GM12875 (cell line): ENCODE measurements around the gene SHISAL2A.
A peak's percentile ranks its signal among the peaks of the same experiment; 100 is the strongest.

Experiments used
- H3K4me3 ChIP-seq: one replicate; pipeline ENCODE4 v1.5.1; 2011; ENCODE audit warnings: low read depth, low read length, control low read depth
- TF ChIP-seq, protein P1 (sequence below): IDR thresholded peaks from 2 replicates; pipeline ENCODE4 v1.5.1; 2011; ENCODE audit warnings: low read depth, mild to moderate bottlenecking, control low read depth, inconsistent platforms, low read length, moderate library complexity, borderline replicate concordance; ENCODE audit not compliant: insufficient read depth

The SHISAL2A gene

DNA sequence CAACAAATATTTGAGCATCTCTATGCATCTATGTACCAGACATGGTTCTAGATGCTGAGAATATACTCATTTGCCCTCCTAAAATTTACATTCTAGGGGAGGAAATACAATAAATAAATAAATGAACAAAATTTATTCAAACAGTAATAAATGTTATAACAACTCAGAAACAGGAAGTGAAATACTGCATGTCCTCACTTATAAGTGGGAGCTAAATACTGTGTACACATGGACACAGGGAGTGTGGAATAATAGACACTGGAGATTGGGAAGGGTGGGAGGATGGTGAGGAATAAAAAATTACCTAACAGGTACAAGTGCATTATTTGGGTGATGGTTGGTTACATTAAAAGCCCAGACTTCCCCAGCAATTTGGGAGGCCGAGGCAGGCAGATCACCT is 60.9 kb downstream of the SHISAL2A start:
- TF ChIP-seq, protein P1, sequence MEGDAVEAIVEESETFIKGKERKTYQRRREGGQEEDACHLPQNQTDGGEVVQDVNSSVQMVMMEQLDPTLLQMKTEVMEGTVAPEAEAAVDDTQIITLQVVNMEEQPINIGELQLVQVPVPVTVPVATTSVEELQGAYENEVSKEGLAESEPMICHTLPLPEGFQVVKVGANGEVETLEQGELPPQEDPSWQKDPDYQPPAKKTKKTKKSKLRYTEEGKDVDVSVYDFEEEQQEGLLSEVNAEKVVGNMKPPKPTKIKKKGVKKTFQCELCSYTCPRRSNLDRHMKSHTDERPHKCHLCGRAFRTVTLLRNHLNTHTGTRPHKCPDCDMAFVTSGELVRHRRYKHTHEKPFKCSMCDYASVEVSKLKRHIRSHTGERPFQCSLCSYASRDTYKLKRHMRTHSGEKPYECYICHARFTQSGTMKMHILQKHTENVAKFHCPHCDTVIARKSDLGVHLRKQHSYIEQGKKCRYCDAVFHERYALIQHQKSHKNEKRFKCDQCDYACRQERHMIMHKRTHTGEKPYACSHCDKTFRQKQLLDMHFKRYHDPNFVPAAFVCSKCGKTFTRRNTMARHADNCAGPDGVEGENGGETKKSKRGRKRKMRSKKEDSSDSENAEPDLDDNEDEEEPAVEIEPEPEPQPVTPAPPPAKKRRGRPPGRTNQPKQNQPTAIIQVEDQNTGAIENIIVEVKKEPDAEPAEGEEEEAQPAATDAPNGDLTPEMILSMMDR: no peak
- H3K4me3 ChIP-seq: no peak overlapping the region

DNA sequence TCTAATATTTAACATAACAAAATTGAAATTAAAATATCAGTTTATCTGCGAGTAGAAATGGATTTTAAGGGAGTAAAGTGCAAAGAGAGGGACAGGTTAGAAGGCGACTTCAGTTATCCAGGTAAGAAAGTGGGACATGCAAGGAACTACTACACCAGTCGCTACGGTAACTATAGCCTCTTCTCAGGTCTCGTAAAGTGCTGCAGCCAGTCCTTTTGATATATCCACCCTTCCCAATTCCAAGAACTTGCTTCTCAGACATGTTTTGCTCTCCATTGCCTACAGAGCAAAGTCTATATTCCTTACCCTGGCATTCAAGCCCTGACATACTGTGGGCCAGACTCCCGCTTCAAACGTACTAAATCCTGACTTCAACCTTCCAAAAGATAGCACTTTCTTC is 62.7 kb downstream of the SHISAL2A start:
- TF ChIP-seq, protein P1: no peak
- no peak overlapping the region for H3K4me3 ChIP-seq

DNA sequence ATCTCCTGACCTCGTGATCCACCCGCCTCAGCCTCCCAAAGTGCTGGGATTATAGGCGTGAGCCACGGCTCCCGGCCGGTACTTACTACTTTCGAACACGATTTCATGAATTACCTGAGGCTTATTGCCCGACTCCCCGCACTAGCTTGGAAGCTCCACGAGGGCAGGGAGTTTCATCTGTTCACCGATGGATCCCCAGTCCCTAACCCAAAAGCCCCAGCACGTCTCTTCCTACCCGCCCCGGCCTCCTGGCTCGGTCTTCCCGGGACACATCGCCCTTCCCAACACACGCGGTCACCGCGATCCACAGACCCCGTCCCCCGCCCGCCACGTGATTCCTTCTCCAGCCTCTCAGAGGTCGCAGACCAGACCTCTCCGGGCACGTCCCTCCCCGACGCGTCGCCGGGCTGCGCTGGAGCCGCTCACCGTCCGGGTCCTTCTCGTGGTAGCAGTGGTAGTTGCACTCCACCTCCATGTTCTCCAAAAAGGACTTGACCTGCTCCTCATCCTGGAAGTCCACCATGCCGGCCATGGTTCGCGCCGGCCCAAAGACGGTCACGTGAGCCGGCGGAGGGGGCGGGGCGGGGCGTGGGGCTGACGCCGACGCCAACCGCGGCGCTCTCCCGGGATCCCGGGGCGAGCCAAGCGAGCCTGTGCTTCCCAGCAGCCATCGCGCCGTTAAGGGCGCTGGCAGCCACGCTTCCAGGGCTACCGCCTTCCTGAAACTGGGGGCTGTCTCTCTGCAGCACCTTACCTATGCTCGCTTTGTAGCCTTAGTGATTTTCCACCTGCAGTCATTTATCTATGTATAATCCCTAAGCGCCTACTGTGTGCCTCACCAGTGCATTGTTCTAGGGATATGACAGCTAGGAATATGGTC is 65.1 kb downstream of the SHISAL2A start, which contains the start of gene COA7:
TSS of gene COA7 (minus strand) at position 553 of the 880 bp plus-strand sequence. CDS start at position 532, 21 bp downstream.
- TF ChIP-seq, protein P1: no peak
- H3K4me3 ChIP-seq: peak within 1 kb of the TSS; percentile 75

DNA sequence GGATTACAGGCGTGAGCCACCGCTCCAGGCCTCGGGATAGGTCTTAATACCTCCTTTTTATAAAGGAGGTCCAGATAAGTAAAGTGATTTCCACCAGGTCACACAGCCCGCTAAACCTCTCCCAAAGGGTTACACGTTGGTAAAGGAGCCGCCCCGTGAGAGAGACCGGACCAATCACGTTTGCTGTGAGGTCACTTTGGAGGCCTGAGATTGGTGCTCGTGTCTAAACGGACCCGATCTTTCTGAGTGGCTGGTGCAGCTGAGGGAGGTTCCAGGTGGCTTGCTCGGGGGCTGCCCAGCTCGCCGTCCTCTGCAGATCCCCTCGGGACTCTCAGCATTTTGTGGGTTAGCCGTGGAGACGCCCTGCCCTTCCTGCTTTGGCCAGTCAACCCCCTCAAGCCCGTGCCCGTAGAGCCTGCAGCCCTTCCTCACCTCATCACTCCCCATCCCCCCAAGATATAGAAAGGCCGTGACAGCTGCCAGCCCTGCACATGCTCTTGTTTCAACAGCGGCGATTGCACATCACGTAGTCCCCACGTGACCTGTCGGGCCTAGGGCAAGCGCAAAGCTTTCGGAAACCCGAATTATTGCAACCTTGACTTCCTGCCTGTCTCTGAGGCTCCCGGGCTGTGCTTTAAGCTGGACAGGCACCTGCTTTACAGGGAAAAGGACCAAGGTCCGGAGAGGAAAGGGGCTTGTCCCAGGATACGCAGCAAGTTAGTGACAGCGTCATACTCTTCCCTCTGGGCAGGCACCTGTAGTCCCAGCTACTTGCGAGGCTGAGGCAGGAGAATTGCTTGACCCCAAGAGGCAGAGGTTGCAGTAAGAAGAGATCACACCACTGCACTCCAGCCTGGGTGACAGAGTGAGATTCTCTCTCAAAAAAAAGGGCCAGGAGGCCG is 70.2 kb downstream of the SHISAL2A start:
- H3K4me3 ChIP-seq: peak overlapping the region; percentile 52
- TF ChIP-seq, protein P1: no peak

DNA sequence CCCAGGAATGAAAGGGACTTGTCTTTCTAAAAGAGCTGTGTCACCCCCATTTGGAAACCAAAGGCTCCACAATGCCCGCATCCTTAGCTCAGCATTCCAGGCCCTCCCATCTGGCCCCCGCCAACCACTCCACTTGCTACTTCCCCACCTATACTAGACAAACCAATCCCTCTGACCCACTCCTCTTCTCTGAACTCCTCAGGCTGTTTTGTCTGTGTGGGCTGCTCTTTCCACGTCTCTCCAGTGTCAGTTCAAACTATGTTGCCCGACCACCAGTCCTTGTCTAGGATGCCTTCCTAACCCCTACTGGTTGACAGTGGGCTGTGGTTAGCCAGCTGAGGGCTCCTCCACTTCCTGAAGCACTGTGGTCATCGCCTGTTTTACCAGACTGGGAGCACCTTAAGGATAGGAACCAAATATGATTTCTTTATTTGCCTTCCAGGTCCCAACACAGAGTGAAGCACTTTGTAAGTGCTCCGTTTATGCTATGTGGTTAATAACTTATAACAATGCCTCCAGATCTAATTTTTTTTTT is 73.2 kb downstream of the SHISAL2A start:
- H3K4me3 ChIP-seq: no peak overlapping the region
- TF ChIP-seq, protein P1: no peak
